GM23338 (cell line): ENCODE results near the gene CPNE6. TPM values are rescaled to one million over a fixed set of nuclear protein-coding genes. Genes with fewer than 3 reads are reported as not detected.

Experiments used
- ATAC-seq: fragments of 200-7000 bp; cut with Tn5 transposase; 3 replicates; pipeline ENCODE4 v1.9.1; 2020
- DNase-seq: peaks from one replicate; pipeline ENCODE4 v3.0.0-alpha.2; 2015; ENCODE audit warnings: low spot score
- H2AFZ ChIP-seq: fragments of 200-600 bp; sonication (generic); 2 replicates; pipeline ENCODE4 v1.8.0; 2016; ENCODE audit warnings: antibody characterized with exemption, mild to moderate bottlenecking, moderate library complexity
- H3F3A ChIP-seq: fragments of 200-600 bp; sonication (generic); replicated peaks from 2 replicates; pipeline ENCODE4 v1.8.0; 2017; ENCODE audit warnings: antibody characterized with exemption, mixed run types, low read depth
- H3K27ac ChIP-seq: fragments of 200-600 bp; sonication (generic); 2 replicates; pipeline ENCODE4 v1.6.1; 2016; ENCODE audit warnings: low read depth
- H3K27me3 ChIP-seq: fragments of 200-600 bp; sonication (generic); 2 replicates; pipeline ENCODE4 v1.8.0; 2016; ENCODE audit warnings: mild to moderate bottlenecking, mixed run types, moderate library complexity; ENCODE audit not compliant: insufficient read depth
- H3K36me3 ChIP-seq: fragments of 200-600 bp; sonication (generic); 2 replicates; pipeline ENCODE4 v1.8.0; 2016; ENCODE audit warnings: mild to moderate bottlenecking; ENCODE audit not compliant: insufficient read depth
- H3K4me1 ChIP-seq: fragments of 200-600 bp; sonication (generic); 2 replicates; pipeline ENCODE4 v1.8.0; 2016; ENCODE audit warnings: mild to moderate bottlenecking, moderate library complexity; ENCODE audit not compliant: insufficient read depth
- H3K4me2 ChIP-seq: fragments of 200-600 bp; sonication (generic); 2 replicates; pipeline ENCODE4 v1.7.1; 2017; ENCODE audit warnings: mixed run types
- H3K4me3 ChIP-seq: fragments of 200-600 bp; sonication (generic); 2 replicates; pipeline ENCODE4 v1.6.1; 2016; ENCODE audit warnings: mixed run types
- H3K79me2 ChIP-seq: fragments of 200-600 bp; sonication (generic); replicated peaks from 2 replicates; pipeline ENCODE4 v1.8.0; 2017; ENCODE audit warnings: mild to moderate bottlenecking; ENCODE audit not compliant: insufficient read depth
- H3K9me2 ChIP-seq: fragments of 200-600 bp; sonication (generic); 2 replicates; pipeline ENCODE4 v1.8.0; 2017; ENCODE audit not compliant: insufficient read depth
- H4K20me1 ChIP-seq: fragments of 200-600 bp; sonication (generic); replicated peaks from 2 replicates; pipeline ENCODE4 v1.8.0; 2017; ENCODE audit warnings: mild to moderate bottlenecking; ENCODE audit not compliant: insufficient read depth
- H3K27ac Mint-ChIP-seq: 2 replicates; pipeline ENCODE4 v1.8.0; 2020; ENCODE audit warnings: inconsistent platforms, mild to moderate bottlenecking, moderate library complexity, mixed read lengths
- H3K27me3 Mint-ChIP-seq: 3 replicates; pipeline ENCODE4 v1.8.0; 2022; ENCODE audit warnings: low read depth, mild to moderate bottlenecking, moderate library complexity, mixed read lengths, inconsistent platforms; ENCODE audit not compliant: insufficient read depth, poor library complexity
- H3K36me3 Mint-ChIP-seq: 3 replicates; pipeline ENCODE4 v1.8.0; 2021; ENCODE audit warnings: low read depth, mild to moderate bottlenecking, inconsistent platforms, moderate library complexity, mixed read lengths
- H3K4me1 Mint-ChIP-seq: 3 replicates; pipeline ENCODE4 v1.8.0; 2020; ENCODE audit warnings: mild to moderate bottlenecking, inconsistent platforms, mixed read lengths
- H3K4me3 Mint-ChIP-seq: 3 replicates; pipeline ENCODE4 v1.8.0; 2021; ENCODE audit warnings: moderate library complexity, mild to moderate bottlenecking, inconsistent platforms, mixed read lengths
- H3K9me3 Mint-ChIP-seq: 3 replicates; pipeline ENCODE4 v1.8.0; 2020; ENCODE audit warnings: moderate library complexity, mild to moderate bottlenecking, inconsistent platforms, mixed read lengths
- CREB1 ChIP-seq: fragments of 250-450 bp; sonication (Bioruptor Pico); IDR thresholded peaks from 2 replicates; pipeline ENCODE4 v1.5.0; 2020; ENCODE audit warnings: low read depth, mild to moderate bottlenecking, moderate library complexity
- CTCF ChIP-seq, 2 experiments: fragments of 200-600 bp in 1 of 2; sonication (generic) in 1 of 2; conservative IDR thresholded peaks; 2 replicates each; pipeline versions ENCODE4 v1.5.1 to v1.6.1; 2016 to 2017; ENCODE audit warnings: antibody characterized with exemption in 2 of 2, low read depth in 2 of 2, mild to moderate bottlenecking in 2 of 2, moderate library complexity in 1 of 2
- ETS1 ChIP-seq: IDR thresholded peaks from 2 replicates; pipeline ENCODE4 v1.6.1; 2016; ENCODE audit warnings: antibody characterized with exemption
- EZH2 ChIP-seq: fragments of 200-600 bp; sonication (generic); IDR thresholded peaks from one replicate; pipeline ENCODE4 v1.8.0; 2017; ENCODE audit warnings: antibody characterized with exemption, mild to moderate bottlenecking, low read depth; ENCODE audit not compliant: unreplicated experiment
- EZH2phosphoT487 ChIP-seq: fragments of 200-600 bp; sonication (generic); IDR thresholded peaks from one replicate; pipeline ENCODE4 v1.8.1; 2018; ENCODE audit warnings: antibody characterized with exemption; ENCODE audit not compliant: unreplicated experiment
- JUNB ChIP-seq: IDR thresholded peaks from one replicate; pipeline ENCODE4 v1.6.1; 2016; ENCODE audit warnings: antibody characterized with exemption; ENCODE audit not compliant: unreplicated experiment
- NANOG ChIP-seq: IDR thresholded peaks from 2 replicates; pipeline ENCODE4 v1.6.1; 2016; ENCODE audit warnings: antibody characterized with exemption, borderline replicate concordance
- POLR2AphosphoS5 ChIP-seq: IDR thresholded peaks from 2 replicates; pipeline ENCODE4 v1.6.1; 2016; ENCODE audit warnings: antibody characterized with exemption, low read depth
- REST ChIP-seq: IDR thresholded peaks from one replicate; pipeline ENCODE4 v1.6.1; 2018; ENCODE audit warnings: antibody characterized with exemption; ENCODE audit not compliant: unreplicated experiment
- STAT1 ChIP-seq: IDR thresholded peaks from one replicate; pipeline ENCODE4 v1.6.1; 2016; ENCODE audit warnings: antibody characterized with exemption; ENCODE audit not compliant: unreplicated experiment
- ZNF114 ChIP-seq: fragments of 250-450 bp; sonication (Bioruptor Pico); IDR thresholded peaks from 2 replicates; pipeline ENCODE4 v1.5.0; 2020; ENCODE audit warnings: mild to moderate bottlenecking, moderate library complexity
- ZNF331 ChIP-seq: fragments of 250-450 bp; sonication (Bioruptor Pico); IDR thresholded peaks from 2 replicates; pipeline ENCODE4 v1.5.0; 2020; ENCODE audit warnings: low read depth, mild to moderate bottlenecking, moderate library complexity
- ZNF462 ChIP-seq: fragments of 250-450 bp; sonication (Bioruptor Pico); IDR thresholded peaks from 2 replicates; pipeline ENCODE4 v1.5.0; 2020; ENCODE audit warnings: mild to moderate bottlenecking, moderate library complexity
- polyA plus RNA-seq: library from polyadenylated mRNA; unstranded; fragments of >200 nt; fragmentation: Nextera tagmentation; extraction: Ambion mirVana; gene quantifications from 2 replicates; pipeline ENCODE4 v1.2.1, GENCODE V29; 2016
- total RNA-seq: library from RNA; depleted of rRNA; stranded (reverse); fragments of >200 nt; shearing (Covaris generic); gene quantifications from 2 replicates; pipeline ENCODE4 v1.2.3, GENCODE V29; 2014

Gene CPNE6
- total and polyA plus RNA-seq, 2 experiments from 2014 or later: 0.16 TPM; not detected in 1

GRCh38 chr14:24053548-24054323 is 17.6 kb upstream of the CPNE6 start:
- Mint-ChIP-seq H3K27me3 (peaks cover 21% of the 10 kb centered on the region), H3K27ac (no peak overlapping the region), H3K36me3 (peaks cover 16% of the 10 kb centered on the region; the same call in 2 of the 3 replicates), H3K4me3 (peak overlapping the region; percentile 70; the same call in 1 of the 3 replicates), H3K9me3 (no peaks in the 10 kb centered on the region), H3K4me1 (peaks cover 23% of the 10 kb centered on the region)
- ATAC-seq (no peak), DNase-seq (no peak)
- Histone ChIP-seq H3F3A (0 out of 2 replicates have a peak, but pooled peaks cover 4% of the 10 kb centered on the region), H3K4me3 (no peak overlapping the region), H3K9me2 (no peaks in the 10 kb centered on the region), H3K27ac (no peak overlapping the region), H3K79me2 (no peaks in the 10 kb centered on the region), H3K36me3 (no peaks in the 10 kb centered on the region), H2AFZ (no peak overlapping the region), H3K4me2 (no peak overlapping the region), H3K27me3 (no peaks in the 10 kb centered on the region), H3K4me1 (peaks cover 9% of the 10 kb centered on the region; the same call in 1 of the 2 replicates), H4K20me1 (no peaks in the 10 kb centered on the region)
- no peak for TF ChIP-seq ZNF331 (CRISPR knock-in tag)
- no peak for TF ChIP-seq EZH2
- no peak for TF ChIP-seq ETS1
- TF ChIP-seq ZNF462 (CRISPR knock-in tag): no peak
- TF ChIP-seq STAT1: no peak
- no peak for TF ChIP-seq ZNF114 (CRISPR knock-in tag)
- TF ChIP-seq CTCF (conservative IDR thresholded peaks at IDR 0.05; ENCODE audit: low read depth in 2 of 2): no peak
- no peak for TF ChIP-seq CREB1
- TF ChIP-seq JUNB: no peak
- TF ChIP-seq NANOG: no peak
- TF ChIP-seq POLR2AphosphoS5: no peak
- no peak for TF ChIP-seq EZH2phosphoT487
- TF ChIP-seq REST: no peak
